Mucosa of descending colon (tissue), 3 donors: ENCODE data around the gene PHTF2. TPM values are rescaled to one million over a fixed set of nuclear protein-coding genes. Genes with fewer than 3 reads are reported as not detected.

Experiments
- ATAC-seq: fragments of 200-7000 bp; cut with Tn5 transposase; one replicate; pipeline ENCODE4 v1.9.1; 2020; ENCODE audit warnings: mild to moderate bottlenecking, moderate library complexity
- DNase-seq, 3 donors: peaks; one replicate each; pipeline ENCODE4 v3.0.0-alpha.2; 2020
- H3K36me3 ChIP-seq: fragments of 200-600 bp; one replicate; pipeline ENCODE4 v1.8.0; 2021; ENCODE audit warnings: low read depth, mild to moderate bottlenecking
- H3K4me1 ChIP-seq: fragments of 200-600 bp; one replicate; pipeline ENCODE4 v1.8.0; 2021; ENCODE audit warnings: low read depth, mild to moderate bottlenecking
- H3K4me3 ChIP-seq: fragments of 200-600 bp; one replicate; pipeline ENCODE4 v1.8.0; 2021; ENCODE audit warnings: mild to moderate bottlenecking
- H3K9me3 ChIP-seq: fragments of 200-600 bp; one replicate; pipeline ENCODE4 v1.8.0; 2021; ENCODE audit warnings: mild to moderate bottlenecking
- CTCF ChIP-seq: fragments of 200-600 bp; IDR thresholded peaks from one replicate; pipeline ENCODE4 v1.8.0; 2022; ENCODE audit warnings: antibody characterized with exemption, mild to moderate bottlenecking
- intact Hi-C, 2 donors: fragments of 100-400 bp; cut with DNase I in 1 of 2; cut with micrococcal nuclease in 1 of 2; formaldehyde crosslinking; loops; one replicate each; pipeline versions ENCODE4 v1.11.0 to v1.11.1; 2022; cut with DNase I, micrococcal nuclease
- total RNA-seq, 3 donors: library from RNA; stranded (reverse); fragmentation: NEBNext Ultra II Directional in 2 of 3; extraction: Animal tissue kit (Norgen Biotek cat#: 25700) in 2 of 3; gene quantifications; one replicate each; pipeline versions ENCODE4 v1.2.1 to v1.2.4, GENCODE V29; 2021 to 2023
- donor health status: DM: no; HTN: no; CAD: no; lungs with moderate emphysema.
- donor health status: DM: no; HTN: no; CAD: no.
- donor health status: DM: no; HTN: yes; CAD: no.

Gene PHTF2
- total RNA-seq, 3 donors from 2014 or later = 13.1 to 15.2 (median 13.7) TPM

- no peak for TF ChIP-seq CTCF
- intact Hi-C loops = no loop called here
- H3K4me3 ChIP-seq = no peak overlapping the region
- H3K9me3 ChIP-seq = no peaks in the 10 kb centered on the region
- H3K4me1 ChIP-seq = no peaks in the 10 kb centered on the region
- H3K36me3 ChIP-seq = no peaks in the 10 kb centered on the region
- ATAC-seq (no peak), DNase-seq (no peak)
Observed at GRCh38 chr7:77980087-77980713, 181.6 kb downstream of the PHTF2 start.

GRCh38 chr7:77982926-77983550 is 184.5 kb downstream of the PHTF2 start:
- H3K4me3 ChIP-seq = no peak overlapping the region
- no peaks in the 10 kb centered on the region for H3K9me3 ChIP-seq
- no peak for DNase-seq
- no peaks in the 10 kb centered on the region for H3K36me3 ChIP-seq
- no peak for ATAC-seq
- no peak for TF ChIP-seq CTCF
- intact Hi-C loops = no loop called here
- no peaks in the 10 kb centered on the region for H3K4me1 ChIP-seq

- intact Hi-C loops = no loop called here
- no peak for DNase-seq
- Histone ChIP-seq H3K36me3 (no peaks in the 10 kb centered on the region), H3K4me1 (no peaks in the 10 kb centered on the region), H3K9me3 (no peaks in the 10 kb centered on the region), H3K4me3 (no peak overlapping the region)
- ATAC-seq = no peak
- no peak for TF ChIP-seq CTCF
Observed at GRCh38 chr7:77983973-77984372, 185.4 kb downstream of the PHTF2 start.

- TF ChIP-seq CTCF = no peak
- no peaks in the 10 kb centered on the region for H3K9me3 ChIP-seq
- ATAC-seq (no peak), DNase-seq (no peak)
- no peaks in the 10 kb centered on the region for H3K4me1 ChIP-seq
- no peak overlapping the region for H3K4me3 ChIP-seq
- intact Hi-C loops = no loop called here
- no peaks in the 10 kb centered on the region for H3K36me3 ChIP-seq
Observed at GRCh38 chr7:77985232-77985973, 186.8 kb downstream of the PHTF2 start.

- intact Hi-C loops = no loop called here
- TF ChIP-seq CTCF = no peak
- no peaks in the 10 kb centered on the region for H3K4me1 ChIP-seq
- ATAC-seq (no peak), DNase-seq (no peak)
- H3K36me3 ChIP-seq = no peaks in the 10 kb centered on the region
- no peaks in the 10 kb centered on the region for H3K9me3 ChIP-seq
- H3K4me3 ChIP-seq = no peak overlapping the region
Observed at GRCh38 chr7:77985974-77986339, 187.4 kb downstream of the PHTF2 start.
